Measurements from ENCODE around the gene RHEB. TPM values are rescaled to one million over a fixed set of nuclear protein-coding genes. Genes with fewer than 3 reads are reported as not detected.
A peak's percentile ranks its signal among the peaks of the same experiment; 100 is the strongest.

The RHEB gene
- total and polyA plus RNA-seq, 4 experiments from 2014 or later, result 40.8 to 83.2 (median 64.1) TPM

DNA sequence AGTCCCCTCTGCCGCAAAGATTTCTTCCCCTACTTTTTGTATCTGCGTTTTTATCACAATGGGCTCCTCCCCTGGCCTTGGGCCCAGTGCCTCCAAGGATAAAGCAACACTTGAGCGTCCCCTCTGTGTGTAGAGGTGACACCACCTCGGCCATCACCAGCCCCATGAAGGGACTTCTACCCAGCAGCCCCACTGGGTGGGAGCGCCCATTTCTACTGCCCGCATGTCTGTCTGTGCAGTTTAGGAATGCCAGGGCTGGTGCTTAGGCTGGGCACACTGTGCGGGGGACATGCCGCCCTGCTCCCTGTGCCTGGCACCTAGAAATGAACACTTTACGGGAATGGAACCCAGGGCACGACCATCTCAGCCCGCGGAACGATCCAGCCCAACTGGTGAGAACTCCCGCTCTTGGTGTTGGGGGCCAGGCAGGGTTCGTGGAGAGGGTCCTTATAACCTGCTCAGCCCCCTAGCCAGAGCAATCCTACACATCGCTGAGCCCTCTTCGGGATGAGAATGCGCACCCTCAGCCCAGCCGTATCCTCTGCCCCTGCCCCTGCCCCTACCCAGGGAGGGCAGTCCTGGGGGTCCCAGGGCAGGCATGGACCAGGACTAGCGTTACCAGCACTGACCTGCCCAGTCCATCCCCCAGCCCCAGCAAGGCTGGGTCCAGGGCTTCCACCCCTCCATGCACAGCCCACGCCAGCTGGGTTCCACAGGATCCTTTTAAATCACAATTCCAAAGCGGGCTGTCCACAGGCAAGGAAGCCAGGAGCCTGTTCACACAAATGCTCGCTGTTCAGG lies 92.6 kb downstream of the RHEB start:
- Histone ChIP-seq H3K36me3 (ENCODE audit: insufficient read depth, low read length) (no peaks in the 10 kb centered on the region), H3K27ac (ENCODE audit: low read depth, low read length) (peak overlapping the region; percentile 29), H3K27me3 (ENCODE audit: insufficient read depth, low read length) (no peaks in the 10 kb centered on the region), H3K4me3 (ENCODE audit: low read length in 2 of 2) (no peak overlapping the region), H3K9me3 (ENCODE audit: control insufficient read depth in 1 of 2, low read length in 2 of 2) (no peaks in the 10 kb centered on the region), H3K4me1 (ENCODE audit: insufficient read depth, low read length) (peaks cover 58% of the 10 kb centered on the region)
- Mint-ChIP-seq H3K27ac (peak overlapping the region in 2 of 7 donors; percentile 19 to 77), H3K9me3 (peaks cover 0 to 5% (median 0%) of the 10 kb centered on the region in 8 donors), H3K27me3 (no peaks in the 10 kb centered on the region), H3K36me3 (peaks cover 0 to 3% of the 10 kb centered on the region in 2 donors), H3K4me3 (no peak overlapping the region), H3K4me1 (peaks cover 31 to 55% (median 43%) of the 10 kb centered on the region in 4 donors)
- ChIA-PET POLR2A (ENCODE audit: partially characterized antibody) (interaction anchor here (1.0 kb wide), 1 partner anchor 22 kb away, joined by 3 read pairs; no protein-coding TSS in a partner anchor), CTCF (ENCODE audit: partially characterized antibody) (interaction anchor here (1.3 to 1.4 kb wide), 2 partner anchors 112 to 549 kb away, joined by 3 read pairs; no protein-coding TSS in a partner anchor)
- intact Hi-C loops (cut with micrococcal nuclease), result no loop called here
- no peak for DNase-seq

DNA sequence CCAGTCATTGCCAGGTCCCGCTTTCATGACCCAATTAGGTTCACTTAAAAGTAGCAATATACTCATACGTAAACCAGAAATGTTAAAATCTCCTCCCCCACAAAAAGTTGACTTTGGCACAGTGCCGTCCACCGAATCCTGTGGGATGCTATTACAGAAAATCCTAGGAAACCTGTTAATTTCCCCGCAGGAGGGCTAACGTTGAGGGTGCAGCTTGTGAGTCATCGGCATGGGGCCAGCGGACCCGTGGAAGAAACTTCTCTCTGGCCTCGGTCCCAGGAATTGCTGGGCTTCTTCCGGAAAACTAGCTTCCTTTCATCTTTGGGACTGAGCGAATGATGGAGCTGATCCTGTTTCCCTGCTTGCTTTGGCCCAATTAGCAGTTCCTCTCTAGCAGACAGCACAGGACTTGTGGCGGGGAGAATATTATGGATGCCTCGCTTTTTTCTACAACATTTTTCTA lies 93.2 kb downstream of the RHEB start:
- ChIA-PET POLR2A (ENCODE audit: partially characterized antibody) (interaction anchor here (1.0 kb wide), 1 partner anchor 22 kb away, joined by 3 read pairs; no protein-coding TSS in a partner anchor), CTCF (ENCODE audit: partially characterized antibody) (interaction anchor here (1.4 kb wide), 1 partner anchor 548 kb away, joined by 3 read pairs; no protein-coding TSS in a partner anchor)
- Mint-ChIP-seq H3K27me3 (no peaks in the 10 kb centered on the region), H3K4me1 (peaks cover 30 to 49% (median 39%) of the 10 kb centered on the region in 4 donors), H3K36me3 (peaks cover 0 to 8% of the 10 kb centered on the region in 2 donors), H3K27ac (peak overlapping the region in 4 of 7 donors; percentile 9 to 23 (median 14)), H3K4me3 (no peak overlapping the region), H3K9me3 (peaks cover 0 to 12% (median 0%) of the 10 kb centered on the region in 8 donors)
- intact Hi-C loops (cut with micrococcal nuclease), result no loop called here
- DNase-seq, result no peak
- Histone ChIP-seq H3K4me3 (ENCODE audit: low read length in 2 of 2) (no peak overlapping the region), H3K36me3 (ENCODE audit: insufficient read depth, low read length) (no peaks in the 10 kb centered on the region), H3K27me3 (ENCODE audit: insufficient read depth, low read length) (no peaks in the 10 kb centered on the region), H3K9me3 (ENCODE audit: control insufficient read depth in 1 of 2, low read length in 2 of 2) (no peaks in the 10 kb centered on the region), H3K4me1 (ENCODE audit: insufficient read depth, low read length) (peaks cover 52% of the 10 kb centered on the region), H3K27ac (ENCODE audit: low read depth, low read length) (no peak overlapping the region)

DNA sequence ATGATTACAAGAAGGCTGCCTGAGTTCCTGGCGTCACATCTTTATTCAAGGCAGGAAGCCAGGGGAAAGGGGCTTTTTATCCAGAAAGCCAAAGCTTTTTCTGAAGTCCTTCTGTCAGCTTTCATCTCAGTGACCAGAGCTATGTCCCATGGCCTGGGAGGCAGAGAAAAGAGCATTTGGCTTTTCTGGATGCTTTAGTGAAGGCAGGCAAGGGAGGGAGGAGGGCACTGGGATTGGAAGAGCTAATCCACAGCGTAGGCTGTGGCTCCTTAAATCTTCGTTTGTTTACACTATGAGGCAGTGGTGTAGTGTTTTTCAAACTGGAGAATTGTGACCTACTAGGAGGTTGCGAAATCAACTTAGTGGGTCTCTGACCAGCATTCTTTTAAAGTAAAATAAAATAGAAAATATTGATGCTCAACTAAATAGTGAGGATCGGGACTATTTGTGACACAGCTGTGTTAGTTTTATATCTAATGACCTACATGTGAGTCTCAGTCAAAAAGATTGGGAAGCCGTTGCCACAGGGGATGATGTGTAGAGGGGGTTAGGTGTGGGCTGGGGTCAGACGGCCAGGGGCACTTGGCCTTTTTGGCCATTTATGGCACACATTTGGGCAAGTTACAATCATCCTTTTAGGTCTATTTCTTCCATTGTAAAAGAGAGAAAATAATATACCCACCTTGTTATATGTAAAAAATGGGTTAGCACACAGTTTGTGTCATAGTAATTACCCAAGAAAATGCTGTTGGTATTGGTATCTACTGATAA lies 93.8 kb downstream of the RHEB start:
- ChIA-PET CTCF (ENCODE audit: partially characterized antibody) (interaction anchor here (1.4 kb wide), 1 partner anchor 548 kb away, joined by 3 read pairs; no protein-coding TSS in a partner anchor), POLR2A (ENCODE audit: partially characterized antibody) (interaction anchor here (1.0 to 1.3 kb wide), 2 partner anchors 16 to 23 kb away, joined by 3 read pairs; partner anchors contain the start of gene WDR86)
- Mint-ChIP-seq H3K9me3 (peaks cover 0 to 16% (median 0%) of the 10 kb centered on the region in 8 donors), H3K27ac (peak overlapping the region in 3 of 7 donors; percentile 9 to 23 (median 9)), H3K4me1 (peaks cover 27 to 43% (median 35%) of the 10 kb centered on the region in 4 donors), H3K4me3 (no peak overlapping the region), H3K36me3 (peaks cover 0 to 8% of the 10 kb centered on the region in 2 donors), H3K27me3 (no peaks in the 10 kb centered on the region)
- no peak overlapping the region for H3K27ac ChIP-seq (ENCODE audit: low read depth, low read length)
- no peak for DNase-seq
- H3K9me3 ChIP-seq (ENCODE audit: control insufficient read depth in 1 of 2, low read length in 2 of 2), result no peaks in the 10 kb centered on the region
- peaks cover 46% of the 10 kb centered on the region for H3K4me1 ChIP-seq (ENCODE audit: insufficient read depth, low read length)
- no peaks in the 10 kb centered on the region for H3K36me3 ChIP-seq (ENCODE audit: insufficient read depth, low read length)
- no peaks in the 10 kb centered on the region for H3K27me3 ChIP-seq (ENCODE audit: insufficient read depth, low read length)
- intact Hi-C loops (cut with micrococcal nuclease), result no loop called here
- H3K4me3 ChIP-seq (ENCODE audit: low read length in 2 of 2), result no peak overlapping the region

DNA sequence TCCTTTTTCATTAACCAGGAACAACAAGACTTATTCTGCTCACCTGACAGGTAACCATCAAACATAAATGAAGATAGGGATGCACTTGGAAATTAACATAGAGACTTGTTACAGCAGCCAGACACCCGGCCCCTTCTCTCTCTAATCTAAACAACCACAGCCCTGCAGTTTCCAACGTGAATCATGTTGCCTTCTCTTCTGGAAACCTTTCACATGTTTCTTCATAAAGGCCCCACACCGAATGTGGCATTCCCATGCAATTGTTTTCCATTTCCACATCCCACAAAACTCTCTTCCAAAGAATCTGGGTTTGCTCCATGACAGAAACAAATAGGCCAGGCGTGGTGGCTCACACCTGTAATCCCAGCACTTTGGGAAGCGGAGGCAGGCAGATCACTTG lies 94.9 kb downstream of the RHEB start:
- H3K36me3 ChIP-seq (ENCODE audit: insufficient read depth, low read length), result no peaks in the 10 kb centered on the region
- peaks cover 0 to 27% (median 7%) of the 10 kb centered on the region in 8 donors for H3K9me3 Mint-ChIP-seq
- H3K4me1 ChIP-seq (ENCODE audit: insufficient read depth, low read length), result peaks cover 35% of the 10 kb centered on the region
- H3K9me3 ChIP-seq (ENCODE audit: control insufficient read depth in 1 of 2, low read length in 2 of 2), result peaks cover 0 to 8% of the 10 kb centered on the region in 2 donors
- H3K4me3 Mint-ChIP-seq, result no peak overlapping the region
- H3K27me3 Mint-ChIP-seq, result no peaks in the 10 kb centered on the region
- CTCF ChIA-PET (ENCODE audit: partially characterized antibody), result no interaction called here
- POLR2A ChIA-PET (ENCODE audit: partially characterized antibody), result interaction anchor here (1.3 kb wide), 1 partner anchor 15 kb away, joined by 3 read pairs; the partner anchor contains the start of gene WDR86
- DNase-seq, result no peak
- peaks cover 19 to 32% (median 26%) of the 10 kb centered on the region in 4 donors for H3K4me1 Mint-ChIP-seq
- H3K4me3 ChIP-seq (ENCODE audit: low read length in 2 of 2), result no peak overlapping the region
- H3K27ac Mint-ChIP-seq, result peak overlapping the region in 3 of 7 donors; percentile 25 to 61 (median 29)
- intact Hi-C loops (cut with micrococcal nuclease), result no loop called here
- no peaks in the 10 kb centered on the region for H3K27me3 ChIP-seq (ENCODE audit: insufficient read depth, low read length)
- peaks cover 0 to 8% of the 10 kb centered on the region in 2 donors for H3K36me3 Mint-ChIP-seq
- no peak overlapping the region for H3K27ac ChIP-seq (ENCODE audit: low read depth, low read length)

DNA sequence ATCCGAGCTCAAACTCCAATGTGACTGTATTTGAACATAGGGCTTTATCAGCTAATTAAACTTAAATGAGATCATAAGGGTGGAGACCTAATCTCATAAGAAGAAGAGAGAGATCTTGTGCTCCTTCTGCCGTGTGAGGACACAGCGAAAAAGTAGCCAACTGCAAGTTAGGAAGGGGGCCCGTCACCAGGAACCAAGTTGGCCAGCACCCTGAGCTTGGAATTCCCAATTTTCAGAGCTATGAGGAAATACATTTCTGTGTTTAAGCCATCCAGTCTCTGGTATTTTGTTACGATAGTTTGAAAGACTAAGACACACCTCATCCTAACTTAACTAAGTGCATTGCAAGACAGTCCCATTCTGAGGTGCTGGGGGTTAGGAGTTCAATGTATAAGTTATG lies 95.8 kb downstream of the RHEB start:
- H3K9me3 ChIP-seq (ENCODE audit: control insufficient read depth in 1 of 2, low read length in 2 of 2), result peaks cover 0 to 8% of the 10 kb centered on the region in 2 donors
- H3K27ac ChIP-seq (ENCODE audit: low read depth, low read length), result no peak overlapping the region
- no peak for DNase-seq
- peaks cover 12 to 24% (median 18%) of the 10 kb centered on the region in 4 donors for H3K4me1 Mint-ChIP-seq
- H3K27me3 Mint-ChIP-seq, result no peaks in the 10 kb centered on the region
- intact Hi-C loops (cut with micrococcal nuclease), result no loop called here
- ChIA-PET CTCF (ENCODE audit: partially characterized antibody) (interaction anchor here (0.5 to 0.9 kb wide), 3 partner anchors 23 to 108 kb away, joined by 3 to 4 read pairs (median 4); no protein-coding TSS in a partner anchor), POLR2A (ENCODE audit: partially characterized antibody) (interaction anchor here (1.5 kb wide), 1 partner anchor 13 kb away, joined by 4 read pairs; no protein-coding TSS in a partner anchor)
- no peak overlapping the region for H3K4me3 Mint-ChIP-seq
- H3K36me3 ChIP-seq (ENCODE audit: insufficient read depth, low read length), result no peaks in the 10 kb centered on the region
- no peaks in the 10 kb centered on the region for H3K27me3 ChIP-seq (ENCODE audit: insufficient read depth, low read length)
- H3K9me3 Mint-ChIP-seq, result peaks cover 0 to 29% (median 9%) of the 10 kb centered on the region in 8 donors
- H3K27ac Mint-ChIP-seq, result no peak overlapping the region
- peaks cover 27% of the 10 kb centered on the region for H3K4me1 ChIP-seq (ENCODE audit: insufficient read depth, low read length)
- no peak overlapping the region for H3K4me3 ChIP-seq (ENCODE audit: low read length in 2 of 2)
- peaks cover 0 to 8% of the 10 kb centered on the region in 2 donors for H3K36me3 Mint-ChIP-seq

DNA sequence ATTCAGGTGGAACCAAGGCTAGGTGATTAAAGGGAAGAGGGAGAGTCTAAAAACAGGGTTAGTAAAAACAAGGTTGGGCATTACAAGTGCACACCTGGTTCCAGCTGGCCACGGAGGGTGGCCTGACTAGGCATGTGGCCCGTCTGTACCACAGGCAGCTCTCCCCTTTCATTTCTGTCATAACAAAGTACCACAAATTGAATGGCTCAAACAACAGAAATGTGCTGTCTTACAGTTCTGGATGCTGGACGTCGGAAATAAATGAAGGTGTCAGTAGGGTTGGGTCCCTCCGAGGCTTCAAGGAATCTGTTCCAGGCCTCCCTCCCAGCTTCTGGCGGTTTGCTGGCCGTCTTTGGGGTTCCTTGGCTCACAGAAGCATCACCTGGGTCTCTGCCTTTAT lies 96.5 kb downstream of the RHEB start:
- Histone ChIP-seq H3K4me1 (ENCODE audit: insufficient read depth, low read length) (peaks cover 19% of the 10 kb centered on the region), H3K4me3 (ENCODE audit: low read length in 2 of 2) (no peak overlapping the region), H3K27ac (ENCODE audit: low read depth, low read length) (no peak overlapping the region), H3K27me3 (ENCODE audit: insufficient read depth, low read length) (no peaks in the 10 kb centered on the region), H3K36me3 (ENCODE audit: insufficient read depth, low read length) (no peaks in the 10 kb centered on the region), H3K9me3 (ENCODE audit: control insufficient read depth in 1 of 2, low read length in 2 of 2) (peaks cover 0 to 8% of the 10 kb centered on the region in 2 donors)
- Mint-ChIP-seq H3K4me1 (peaks cover 6 to 17% (median 11%) of the 10 kb centered on the region in 4 donors), H3K4me3 (no peak overlapping the region), H3K27me3 (no peaks in the 10 kb centered on the region), H3K36me3 (peaks cover 2 to 9% of the 10 kb centered on the region in 2 donors), H3K27ac (no peak overlapping the region), H3K9me3 (peaks cover 0 to 31% (median 11%) of the 10 kb centered on the region in 8 donors)
- no peak for DNase-seq
- intact Hi-C loops (cut with micrococcal nuclease), result no loop called here
- ChIA-PET POLR2A (ENCODE audit: partially characterized antibody) (interaction anchor here (1.5 kb wide), 1 partner anchor 13 kb away, joined by 4 read pairs; no protein-coding TSS in a partner anchor), CTCF (ENCODE audit: partially characterized antibody) (interaction anchor here (0.5 to 1.8 kb wide), 4 partner anchors 12 to 53 kb away, joined by 3 to 4 read pairs (median 4); no protein-coding TSS in a partner anchor)

All from CD4-positive, alpha-beta memory T cell (primary cell).